Ovary (tissue), 9 donors: ENCODE measurements around the gene KANK2. TPM values are rescaled to one million over a fixed set of nuclear protein-coding genes. Genes with fewer than 3 reads are reported as not detected.

ENCODE experiments used
- DNase-seq, 5 donors: peaks; one replicate each; pipeline ENCODE4 v3.0.0-alpha.2; 2019 to 2020
- H3K27ac ChIP-seq, 2 donors: fragments of 200-600 bp; one replicate each; pipeline versions ENCODE4 v1.5.1 to v1.8.0; 2019 to 2022
- H3K27me3 ChIP-seq: fragments of 200-600 bp; one replicate; pipeline ENCODE4 v1.8.0; 2022
- H3K36me3 ChIP-seq: fragments of 200-600 bp; sonication (generic); one replicate; pipeline ENCODE4 v1.5.1; 2019
- H3K4me1 ChIP-seq: one replicate; pipeline ENCODE4 v1.8.1; 2013; ENCODE audit warnings: mild to moderate bottlenecking, moderate library complexity; ENCODE audit not compliant: insufficient read depth
- H3K4me3 ChIP-seq: fragments of 200-600 bp; sonication (generic); one replicate; pipeline ENCODE4 v1.5.1; 2017
- H3K9me3 ChIP-seq, 2 donors: fragments of 200-600 bp in 1 of 2; sonication (generic) in 1 of 2; one replicate each; pipeline versions ENCODE4 v1.5.1 to v1.8.1; 2013 to 2019; ENCODE audit warnings: mild to moderate bottlenecking in 1 of 2, moderate library complexity in 1 of 2
- EP300 ChIP-seq: sonication (generic); formaldehyde crosslinking; IDR thresholded peaks from one replicate; pipeline ENCODE4 v1.6.1; 2017; ENCODE audit warnings: antibody characterized with exemption
- POLR2A ChIP-seq: fragments of 450-650 bp; IDR thresholded peaks from one replicate; pipeline ENCODE4 v1.6.1; 2017; ENCODE audit warnings: antibody characterized with exemption, mild to moderate bottlenecking, moderate library complexity
- WGBS, 3 donors: extraction: QIAGEN DNeasy Blood & Tissue Kit in 1 of 3; methylation state at CpG; one replicate each; pipeline versions ENCODE4 v1.1.5 to v1.1.7; 2013 to 2017; 5-methylcytosine and 5-hydroxymethylcytosine counted together
- intact Hi-C, 4 donors: fragments of 100-400 bp; cut with DNase I; formaldehyde crosslinking; loops; one replicate each; pipeline versions ENCODE4 v1.11.0 to v1.15.1; 2022 to 2023
- polyA plus RNA-seq, 2 donors: library from polyadenylated mRNA; stranded (reverse); fragments of 200-250 nt in 1 of 2; fragments of 350-450 nt in 1 of 2; fragmentation: Illumina TruSeq in 1 of 2; extraction: RNeasy Lipid Tissue Mini Kit (QIAGEN cat#74804) in 1 of 2; gene quantifications; one replicate each; pipeline ENCODE4 v1.2.3, GENCODE V29; 2013 to 2014
- total RNA-seq, 7 donors: library from RNA; depleted of rRNA in 2 of 7; stranded (reverse); fragments of >200 nt in 2 of 7; fragmentation: NEBNext Ultra II Directional in 3 of 7; extraction: Animal tissue kit (Norgen Biotek cat#: 25700) in 3 of 7; gene quantifications; one replicate each; pipeline versions ENCODE4 v1.1.0 to v1.2.4, GENCODE V29; 2016 to 2023
- TF ChIP-seq, protein P1 (sequence below), 3 donors: fragments of 450-650 bp in 2 of 3; fragments of 200-600 bp in 1 of 3; IDR thresholded peaks; one replicate each; pipeline versions ENCODE4 v1.5.1 to v1.8.0; 2016 to 2022; ENCODE audit warnings: antibody characterized with exemption in 3 of 3, mild to moderate bottlenecking in 1 of 3
- donor health status: DM: no; HTN: no; CAD: no; lungs with moderate emphysema.
- donor health status: DM: no; HTN: no; CAD: no.
- donor health status: Bipolar disorder and iron deficiency.
- donor health status: DM: yes; HTN: yes; CAD: no.
- donor health status: DM: no; HTN: no; CAD: no.
- donor health status: DM: yes; HTN: yes; CAD: no.

The KANK2 gene
- total and polyA plus RNA-seq, 9 donors = 238 to 642 (median 433) TPM

DNA sequence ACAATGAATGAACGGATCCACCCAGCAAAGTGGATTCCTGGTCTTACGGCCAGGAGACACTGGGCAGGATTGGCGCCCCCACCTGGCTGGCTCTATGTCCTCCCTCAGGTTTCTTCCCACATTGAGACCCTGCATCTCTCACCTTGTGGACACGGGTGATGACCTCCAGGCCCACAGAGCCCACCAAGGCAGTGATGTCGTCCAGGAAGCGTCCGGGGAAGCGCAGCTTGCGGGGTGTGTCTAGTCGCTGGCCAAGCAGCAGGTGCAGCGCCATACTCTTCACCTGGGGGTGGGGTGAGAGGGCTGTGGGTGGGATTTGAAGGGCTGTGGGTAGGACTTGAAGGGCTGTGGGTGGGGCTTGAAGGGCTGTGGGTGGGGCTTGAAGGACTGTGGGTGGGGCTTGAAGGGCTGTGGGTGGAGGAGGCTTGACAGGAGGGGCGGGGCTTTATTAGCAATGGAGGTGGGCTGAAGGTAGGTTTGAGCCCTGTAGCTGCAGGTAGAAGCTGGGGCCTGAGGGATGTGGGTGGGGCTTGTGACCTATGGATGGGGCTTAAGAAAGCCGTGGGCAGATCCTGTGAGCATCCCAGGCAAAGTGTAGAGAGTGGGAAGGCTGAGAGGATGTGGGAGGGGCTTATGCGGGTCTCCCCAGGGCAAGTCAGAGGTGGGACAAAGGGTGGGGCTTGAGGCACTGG is 30.0 kb upstream of the KANK2 start:
- TF ChIP-seq EP300 = no peak
- TF ChIP-seq, protein P1, sequence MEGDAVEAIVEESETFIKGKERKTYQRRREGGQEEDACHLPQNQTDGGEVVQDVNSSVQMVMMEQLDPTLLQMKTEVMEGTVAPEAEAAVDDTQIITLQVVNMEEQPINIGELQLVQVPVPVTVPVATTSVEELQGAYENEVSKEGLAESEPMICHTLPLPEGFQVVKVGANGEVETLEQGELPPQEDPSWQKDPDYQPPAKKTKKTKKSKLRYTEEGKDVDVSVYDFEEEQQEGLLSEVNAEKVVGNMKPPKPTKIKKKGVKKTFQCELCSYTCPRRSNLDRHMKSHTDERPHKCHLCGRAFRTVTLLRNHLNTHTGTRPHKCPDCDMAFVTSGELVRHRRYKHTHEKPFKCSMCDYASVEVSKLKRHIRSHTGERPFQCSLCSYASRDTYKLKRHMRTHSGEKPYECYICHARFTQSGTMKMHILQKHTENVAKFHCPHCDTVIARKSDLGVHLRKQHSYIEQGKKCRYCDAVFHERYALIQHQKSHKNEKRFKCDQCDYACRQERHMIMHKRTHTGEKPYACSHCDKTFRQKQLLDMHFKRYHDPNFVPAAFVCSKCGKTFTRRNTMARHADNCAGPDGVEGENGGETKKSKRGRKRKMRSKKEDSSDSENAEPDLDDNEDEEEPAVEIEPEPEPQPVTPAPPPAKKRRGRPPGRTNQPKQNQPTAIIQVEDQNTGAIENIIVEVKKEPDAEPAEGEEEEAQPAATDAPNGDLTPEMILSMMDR (IDR thresholded peaks at IDR 0.05) = no peak
- no peak for TF ChIP-seq POLR2A
- Histone ChIP-seq H3K4me3 (no peak overlapping the region), H3K36me3 (no peaks in the 10 kb centered on the region), H3K9me3 (no peaks in the 10 kb centered on the region), H3K4me1 (no peaks in the 10 kb centered on the region), H3K27me3 (no peaks in the 10 kb centered on the region), H3K27ac (no peak overlapping the region)
- no peak for DNase-seq
- WGBS, 3 donors = 84 to 88% (median 85%) methylated on average over 14 of the region's 14 CpGs
- intact Hi-C loops = loop anchor here in 1 of 4 donors (10.0 kb wide), 1 partner anchor 57 kb away; no protein-coding TSS in a partner anchor

GRCh38 chr19:11226716-11227166 is 29.4 kb upstream of the KANK2 start:
- DNase-seq = no peak
- 90 to 100% (median 96%) methylated on average over 1 of the region's 1 CpG for WGBS, 3 donors
- no peaks in the 10 kb centered on the region for H3K27me3 ChIP-seq
- intact Hi-C loops = loop anchor here in 1 of 4 donors (10.0 kb wide), 1 partner anchor 58 kb away; no protein-coding TSS in a partner anchor
- no peaks in the 10 kb centered on the region for H3K9me3 ChIP-seq
- no peaks in the 10 kb centered on the region for H3K36me3 ChIP-seq
- H3K4me1 ChIP-seq = no peaks in the 10 kb centered on the region
- H3K27ac ChIP-seq = no peak overlapping the region
- H3K4me3 ChIP-seq = no peak overlapping the region
- TF ChIP-seq, protein P1 (IDR thresholded peaks at IDR 0.05) = no peak
- TF ChIP-seq EP300 (no peak), POLR2A (no peak)

GRCh38 chr19:11225815-11226214 is 28.5 kb upstream of the KANK2 start:
- no peaks in the 10 kb centered on the region for H3K4me1 ChIP-seq
- H3K9me3 ChIP-seq = no peaks in the 10 kb centered on the region
- TF ChIP-seq POLR2A (no peak), EP300 (no peak)
- TF ChIP-seq, protein P1 (IDR thresholded peaks at IDR 0.05) = no peak
- 85 to 97% (median 86%) methylated on average over 3 of the region's 3 CpGs for WGBS, 3 donors
- H3K27me3 ChIP-seq = no peaks in the 10 kb centered on the region
- H3K4me3 ChIP-seq = no peak overlapping the region
- H3K36me3 ChIP-seq = no peaks in the 10 kb centered on the region
- H3K27ac ChIP-seq = no peak overlapping the region
- DNase-seq = no peak
- intact Hi-C loops = loop anchor here in 1 of 4 donors (10.0 kb wide), 1 partner anchor 59 kb away; no protein-coding TSS in a partner anchor

- WGBS, 3 donors = 91 to 94% (median 94%) methylated on average over 5 of the region's 5 CpGs
- no peak overlapping the region for H3K4me3 ChIP-seq
- no peak overlapping the region for H3K27ac ChIP-seq
- intact Hi-C loops = loop anchor here in 1 of 4 donors (10.0 kb wide), 1 partner anchor 60 kb away; no protein-coding TSS in a partner anchor
- H3K4me1 ChIP-seq = no peaks in the 10 kb centered on the region
- H3K36me3 ChIP-seq = no peaks in the 10 kb centered on the region
- no peaks in the 10 kb centered on the region for H3K9me3 ChIP-seq
- DNase-seq = no peak
- no peaks in the 10 kb centered on the region for H3K27me3 ChIP-seq
- TF ChIP-seq POLR2A = no peak
- no peak for TF ChIP-seq EP300
- TF ChIP-seq, protein P1 (IDR thresholded peaks at IDR 0.05) = no peak
Observed at GRCh38 chr19:11225172-11225571, 27.8 kb upstream of the KANK2 start.
